GM18951 (cell line): ENCODE measurements around the gene AZIN2.

Source experiments
- POLR2A ChIP-seq: IDR thresholded peaks from 4 replicates; pipeline ENCODE4 v1.6.1; 2011; ENCODE audit warnings: mild to moderate bottlenecking; ENCODE audit not compliant: insufficient read length, insufficient read depth; ENCODE audit errors: extremely low read depth
- in situ Hi-C: fragments of 300-500 bp; cut with MboI; formaldehyde crosslinking; loops from one replicate; pipeline ENCODE4 v1.12.0; 2022; ENCODE audit warnings: low sequenced_read_pairs, mixed read lengths, inconsistent platforms; ENCODE audit not compliant: unreplicated experiment

The AZIN2 gene

DNA sequence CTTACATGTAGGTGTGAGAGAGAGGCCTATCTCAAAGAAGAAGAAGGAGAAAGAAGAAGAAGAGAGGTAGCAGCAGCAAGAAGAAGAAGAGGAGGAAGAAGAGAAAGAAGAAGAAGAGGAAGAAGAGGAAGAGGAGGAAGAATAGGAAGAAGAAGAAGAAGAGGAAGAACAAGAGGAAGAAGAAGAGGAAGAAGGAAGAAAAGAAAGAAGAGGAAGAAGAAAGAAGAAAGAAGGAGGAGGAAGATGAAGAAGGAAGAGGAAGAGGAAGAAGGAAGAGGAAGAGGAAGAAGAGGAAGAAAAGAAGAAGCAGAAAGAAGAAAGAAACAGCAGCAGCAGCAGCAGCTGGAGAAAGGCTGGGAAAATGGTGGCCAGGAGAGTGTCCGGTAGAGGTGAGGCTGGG, 10.3 kb upstream of the AZIN2 start:
- in situ Hi-C loops: no loop called here
- no peak for TF ChIP-seq POLR2A

DNA sequence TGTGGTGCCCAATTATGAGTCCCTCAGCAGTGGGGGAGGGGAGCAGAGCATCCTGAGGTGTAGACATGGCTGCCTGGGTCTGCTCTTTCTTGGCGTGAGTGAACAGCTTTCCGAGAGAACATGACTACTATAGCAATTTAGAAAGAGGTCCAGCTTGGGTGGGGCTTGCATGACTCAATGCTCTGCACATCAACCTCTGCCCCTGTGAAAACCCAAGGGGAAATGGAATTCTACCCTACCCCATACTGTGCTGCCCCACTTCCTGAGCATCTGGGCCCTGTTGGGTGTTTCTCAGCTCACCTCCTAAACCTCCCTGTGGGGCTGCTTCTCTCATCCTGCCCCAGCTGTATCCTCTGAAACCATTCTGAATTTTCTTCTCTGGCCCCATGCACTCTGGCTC, 8.2 kb upstream of the AZIN2 start:
- no peak for TF ChIP-seq POLR2A
- in situ Hi-C loops: no loop called here

DNA sequence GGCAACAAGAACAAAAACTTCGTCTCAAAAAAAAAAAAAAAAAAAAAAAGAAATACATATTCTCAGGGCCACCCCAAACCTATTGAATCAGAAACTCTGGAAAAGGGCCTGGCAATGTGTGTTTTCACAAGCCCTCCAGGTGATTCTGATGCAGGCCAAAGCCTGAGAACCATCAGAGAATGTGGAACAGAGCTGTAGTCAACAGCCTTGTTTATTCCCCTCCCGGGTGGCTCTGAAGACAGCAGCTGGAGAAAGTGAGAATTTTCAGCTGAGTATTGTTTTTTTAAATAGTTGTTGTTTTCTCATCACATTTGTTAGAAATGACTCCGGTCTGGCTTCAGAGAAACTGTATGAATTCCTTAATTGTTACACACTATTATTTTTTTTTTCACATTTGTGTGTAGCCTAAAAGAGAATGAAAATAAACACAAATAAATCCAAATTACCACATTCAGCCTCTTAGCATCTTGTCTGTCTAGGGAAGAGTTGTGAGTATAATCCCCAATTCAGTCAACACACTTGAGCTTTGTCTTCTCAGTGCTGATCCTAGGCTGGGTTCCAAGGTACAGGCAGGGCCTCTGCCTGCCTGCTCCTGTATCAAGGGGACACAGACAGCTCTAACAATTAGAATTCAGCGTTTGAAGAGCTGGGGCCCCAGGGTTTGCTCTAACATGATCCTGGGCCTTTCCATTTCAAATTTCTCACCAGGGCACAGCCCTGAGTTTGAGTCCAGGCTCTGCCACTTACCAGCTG, 6.6 kb upstream of the AZIN2 start:
- in situ Hi-C loops: no loop called here

GRCh38 chr1:33078030-33078591, 2.8 kb upstream of the AZIN2 start:
- no peak for TF ChIP-seq POLR2A
- in situ Hi-C loops: no loop called here

More for the DNA sequence above, 6.6 kb upstream of the AZIN2 start:
- no peak for TF ChIP-seq POLR2A

DNA sequence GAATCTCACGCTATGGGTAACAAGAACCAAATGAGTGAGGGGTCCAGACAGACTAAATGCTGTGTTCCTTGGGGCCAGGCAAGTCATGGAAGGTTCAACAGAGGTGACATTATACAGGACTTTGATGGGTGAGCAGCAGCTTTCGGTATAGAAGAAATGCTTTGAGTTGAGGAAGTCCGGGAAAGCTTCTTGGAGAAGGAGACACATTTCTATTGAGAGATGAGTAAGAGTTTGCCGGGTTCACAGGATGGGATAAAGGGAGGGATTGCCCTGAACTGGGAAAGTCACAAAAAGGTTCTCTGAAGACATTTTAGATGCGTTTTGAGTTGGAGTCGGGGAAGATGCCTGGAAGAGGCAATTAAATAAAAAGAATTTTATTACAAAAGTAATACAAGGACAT, 580 bp upstream of the AZIN2 start:
- no peak for TF ChIP-seq POLR2A
- in situ Hi-C loops: no loop called here

- TF ChIP-seq POLR2A: no peak
- in situ Hi-C loops: no loop called here
Measured at GRCh38 chr1:33081554-33082305, 777 bp downstream of the AZIN2 start.

GRCh38 chr1:33082575-33083108, 1.7 kb downstream of the AZIN2 start:
- in situ Hi-C loops: no loop called here
- no peak for TF ChIP-seq POLR2A

DNA sequence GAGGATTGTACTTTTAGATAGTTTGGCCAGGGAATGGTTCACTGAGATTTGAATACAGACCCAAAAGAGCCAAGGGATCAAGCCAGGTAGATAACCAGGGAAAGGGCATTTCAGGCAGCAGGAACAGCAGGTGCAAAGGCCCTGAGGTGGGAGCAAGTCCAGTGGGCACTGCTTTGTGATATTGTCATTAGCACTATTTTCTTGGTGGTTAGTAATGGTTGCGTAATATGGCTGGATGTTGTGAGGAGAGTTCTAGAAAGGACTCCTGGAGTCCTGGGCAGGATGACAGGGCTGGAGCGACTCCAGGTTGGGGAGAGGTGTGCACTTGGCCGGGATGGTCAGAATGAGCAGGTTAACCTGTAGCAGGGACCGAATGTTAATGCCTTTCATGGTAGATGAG, 4.4 kb downstream of the AZIN2 start:
- TF ChIP-seq POLR2A: no peak
- in situ Hi-C loops: no loop called here

DNA sequence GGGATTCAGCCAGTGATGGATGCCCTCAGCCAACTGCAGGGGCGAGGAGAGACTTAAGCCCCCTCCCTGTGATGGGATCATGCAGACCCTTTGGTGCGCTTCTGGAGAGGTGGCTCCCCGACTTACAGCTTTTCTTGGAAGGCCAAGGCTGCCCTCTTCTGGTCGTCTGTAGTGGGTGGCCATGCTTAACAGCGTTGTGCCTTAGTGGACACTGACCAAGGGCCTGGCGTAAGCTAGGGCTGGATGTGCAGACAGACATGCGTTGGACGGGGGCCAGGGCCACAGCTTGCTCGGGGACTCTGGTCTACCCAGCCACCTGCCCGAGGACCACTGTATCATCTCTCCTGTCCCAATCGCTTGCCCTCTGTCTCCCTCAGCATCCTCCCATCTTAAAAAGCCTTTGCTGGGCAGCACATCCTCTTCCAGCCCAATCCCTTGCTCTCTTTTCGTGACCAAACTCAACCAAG, 5.5 kb downstream of the AZIN2 start:
- TF ChIP-seq POLR2A: no peak
- in situ Hi-C loops: no loop called here

DNA sequence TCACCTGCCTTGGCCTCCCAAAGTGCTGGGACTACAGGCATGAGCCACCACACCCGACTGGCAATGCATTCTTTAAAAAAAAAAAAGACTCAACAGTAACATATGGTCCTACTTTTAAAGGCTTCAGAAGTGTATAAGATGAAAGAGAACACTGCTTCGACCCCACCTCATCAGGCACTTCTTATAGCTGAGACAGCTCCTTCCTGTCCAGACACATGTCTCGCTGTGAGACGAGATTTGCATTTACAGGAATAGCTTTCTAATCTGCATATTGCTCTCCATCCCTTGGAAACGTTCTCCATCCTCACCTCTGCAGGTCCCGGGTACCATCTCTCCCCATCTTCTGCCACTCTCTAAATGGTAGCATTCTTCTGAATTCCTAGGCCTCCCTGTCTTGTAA, 6.7 kb downstream of the AZIN2 start:
- in situ Hi-C loops: no loop called here
- no peak for TF ChIP-seq POLR2A

DNA sequence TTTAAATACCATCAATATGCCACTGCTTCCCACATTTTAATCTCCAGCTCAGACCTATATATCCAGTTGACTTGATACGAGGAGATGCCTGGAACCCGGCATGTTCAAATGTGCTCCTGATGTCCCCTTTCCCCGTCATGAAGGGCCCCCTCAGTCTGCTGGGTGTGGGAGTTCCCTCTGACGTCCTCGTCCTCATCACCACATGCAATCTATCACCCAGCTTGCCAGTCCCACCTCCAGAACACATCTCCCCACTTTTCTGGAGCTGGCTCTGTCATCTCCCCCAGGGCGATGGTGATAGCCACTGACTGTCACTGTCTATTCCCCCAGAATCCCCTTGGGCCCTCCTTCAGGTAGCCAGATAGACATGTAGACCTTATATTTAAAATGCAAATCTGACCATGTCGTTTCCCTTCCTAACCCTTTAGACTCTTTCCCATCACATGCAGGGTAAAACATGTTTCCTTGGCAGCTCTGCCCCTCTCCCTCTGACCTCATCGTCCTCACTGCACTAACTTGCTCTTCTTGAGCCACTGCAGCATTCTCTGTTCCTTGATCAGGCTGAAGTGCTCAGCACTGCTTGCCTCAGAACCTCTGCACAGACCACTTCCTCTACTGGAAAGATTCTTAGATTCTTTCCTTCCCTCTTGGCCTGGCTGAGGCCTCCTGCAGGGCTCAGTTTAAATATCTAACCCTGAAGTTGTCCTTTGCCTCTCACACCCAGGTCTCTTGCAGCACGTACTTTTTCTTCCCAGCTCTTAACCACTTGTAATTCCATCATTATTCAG, 7.4 kb downstream of the AZIN2 start:
- in situ Hi-C loops: no loop called here
- no peak for TF ChIP-seq POLR2A

DNA sequence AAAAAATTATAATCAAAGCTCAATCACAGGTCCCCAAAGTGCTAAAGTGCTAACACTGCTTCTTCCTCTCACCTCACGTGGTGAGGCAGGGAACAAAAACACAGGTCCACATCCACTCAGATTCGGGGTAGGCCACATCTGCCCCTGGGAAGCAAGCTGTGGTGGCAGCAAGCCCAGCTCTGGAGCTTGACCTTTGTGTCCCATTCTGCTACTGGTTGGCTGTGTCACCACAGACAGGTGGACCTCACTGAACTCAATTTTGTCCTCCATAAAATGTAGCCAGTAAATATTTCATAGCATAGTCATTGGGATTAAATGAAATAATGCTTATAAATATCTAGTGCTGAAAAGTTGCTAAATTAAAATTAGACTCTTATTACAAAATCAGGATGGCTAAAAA, 8.5 kb downstream of the AZIN2 start:
- in situ Hi-C loops: no loop called here
- no peak for TF ChIP-seq POLR2A

DNA sequence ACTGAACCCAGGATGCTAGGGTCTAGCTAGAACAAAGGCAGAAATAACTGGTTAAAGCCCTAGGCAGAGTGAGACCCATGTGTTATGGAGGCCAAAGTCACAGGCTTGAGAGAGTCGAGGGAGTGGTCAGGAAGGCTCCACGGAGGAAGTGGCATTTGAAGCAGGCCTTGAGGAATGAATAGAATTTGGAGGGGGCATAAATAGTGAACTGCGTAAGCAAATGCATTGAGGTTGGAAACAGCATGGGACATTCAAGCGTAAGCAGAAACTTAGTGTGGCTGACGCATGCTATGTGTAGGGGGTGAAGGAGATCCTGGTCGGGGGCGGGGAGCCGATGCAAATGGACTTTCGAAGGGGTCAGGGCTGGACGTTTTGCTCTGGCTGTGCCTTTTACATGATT, 11.5 kb downstream of the AZIN2 start:
- in situ Hi-C loops: no loop called here
- TF ChIP-seq POLR2A: no peak
